Sigmoid colon (tissue), 7 donors: ENCODE results near the gene ACTL7A. TPM values are rescaled to one million over a fixed set of nuclear protein-coding genes. Genes with fewer than 3 reads are reported as not detected.
"Not testable (repeated sequence)": the region's sequence is repeated elsewhere in the genome, so short reads cannot be mapped to it uniquely, and the experiment has no call there.

Source experiments
- DNase-seq: peaks from one replicate; pipeline ENCODE4 v3.0.0-alpha.2; 2019
- H3K27ac ChIP-seq, 4 donors: fragments of 200-600 bp; sonication (generic); one replicate each; pipeline ENCODE4 v1.5.1; 2016 to 2019; ENCODE audit warnings: mild to moderate bottlenecking in 1 of 4
- H3K27me3 ChIP-seq, 3 donors: fragments of 200-600 bp; sonication (generic); one replicate each; pipeline ENCODE4 v1.5.1; 2019; ENCODE audit warnings: mild to moderate bottlenecking in 1 of 3
- H3K36me3 ChIP-seq, 4 donors: fragments of 200-600 bp; sonication (generic); one replicate each; pipeline ENCODE4 v1.5.1; 2016 to 2019
- H3K4me1 ChIP-seq, 4 donors: fragments of 200-600 bp; sonication (generic); one replicate each; pipeline ENCODE4 v1.5.1; 2017 to 2019
- H3K4me3 ChIP-seq, 4 donors: fragments of 200-600 bp; sonication (generic); one replicate each; pipeline ENCODE4 v1.5.1; 2017 to 2019; ENCODE audit warnings: mild to moderate bottlenecking in 2 of 4, moderate library complexity in 1 of 4
- H3K9me3 ChIP-seq, 4 donors: fragments of 200-600 bp in 3 of 4; sonication (generic) in 3 of 4; one replicate each; pipeline versions ENCODE4 v1.5.1 to v1.6.1; 2013 to 2019
- CTCF ChIP-seq, 4 experiments: fragments of 450-650 bp in 3 of 4; fragments of 200-600 bp in 1 of 4; IDR thresholded peaks; one replicate each; pipeline ENCODE4 v1.5.1; 2016 to 2019; ENCODE audit warnings: antibody characterized with exemption in 4 of 4, mild to moderate bottlenecking in 3 of 4, moderate library complexity in 2 of 4
- EP300 ChIP-seq, 4 donors: sonication (generic); formaldehyde crosslinking; IDR thresholded peaks; one replicate each; pipeline ENCODE4 v1.6.1; 2017; ENCODE audit warnings: antibody characterized with exemption in 4 of 4
- POLR2A ChIP-seq, 2 donors: fragments of 450-650 bp; IDR thresholded peaks; one replicate each; pipeline ENCODE4 v1.6.1; 2016; ENCODE audit warnings: antibody characterized with exemption in 2 of 2, mild to moderate bottlenecking in 2 of 2, moderate library complexity in 2 of 2
- POLR2AphosphoS5 ChIP-seq, 4 donors: sonication (generic); formaldehyde crosslinking; IDR thresholded peaks; one replicate each; pipeline ENCODE4 v1.6.1; 2017; ENCODE audit warnings: antibody characterized with exemption in 4 of 4
- WGBS, 2 donors: extraction: QIAGEN DNeasy Blood & Tissue Kit; methylation state at CpG; one replicate each; pipeline ENCODE4 v1.1.7; 2013; 5-methylcytosine and 5-hydroxymethylcytosine counted together
- intact Hi-C: fragments of 100-400 bp; cut with DNase I; formaldehyde crosslinking; loops from one replicate; pipeline ENCODE4 v1.15.1; 2023
- polyA plus RNA-seq, 3 donors: library from polyadenylated mRNA; stranded (reverse); fragments of 200-250 nt; gene quantifications; one replicate each; pipeline ENCODE4 v1.2.3, GENCODE V29; 2013
- total RNA-seq, 4 donors: library from RNA; depleted of rRNA; stranded (reverse); fragments of >200 nt; gene quantifications; one replicate each; pipeline ENCODE4 v1.1.0, GENCODE V29; 2016
- donor health status: healthy with polysubstance abuse.
- donor health status: Bipolar disorder and iron deficiency.
- donor health status: healthy.

Gene ACTL7A
- total and polyA plus RNA-seq, 7 donors = not detected

- intact Hi-C loops = no loop called here
- no peak overlapping the region for H3K4me3 ChIP-seq
- no peak for DNase-seq
- H3K4me1 ChIP-seq = no peaks in the 10 kb centered on the region
- H3K9me3 ChIP-seq = no peaks in the 10 kb centered on the region
- no peak for TF ChIP-seq POLR2A (IDR thresholded peaks at IDR 0.05)
- no peak for TF ChIP-seq CTCF (IDR thresholded peaks at IDR 0.05)
- TF ChIP-seq EP300 (IDR thresholded peaks at IDR 0.05) = no peak
- no peak for TF ChIP-seq POLR2AphosphoS5 (IDR thresholded peaks at IDR 0.05)
- peaks cover 25 to 98% (median 58%) of the 10 kb centered on the region in 4 donors for H3K36me3 ChIP-seq
- WGBS, 2 donors = 91 to 95% methylated on average over 2 of the region's 2 CpGs
- no peaks in the 10 kb centered on the region for H3K27me3 ChIP-seq
- no peak overlapping the region for H3K27ac ChIP-seq
Observed at GRCh38 chr9:108897324-108898096, 35.4 kb downstream of the ACTL7A start.

DNA sequence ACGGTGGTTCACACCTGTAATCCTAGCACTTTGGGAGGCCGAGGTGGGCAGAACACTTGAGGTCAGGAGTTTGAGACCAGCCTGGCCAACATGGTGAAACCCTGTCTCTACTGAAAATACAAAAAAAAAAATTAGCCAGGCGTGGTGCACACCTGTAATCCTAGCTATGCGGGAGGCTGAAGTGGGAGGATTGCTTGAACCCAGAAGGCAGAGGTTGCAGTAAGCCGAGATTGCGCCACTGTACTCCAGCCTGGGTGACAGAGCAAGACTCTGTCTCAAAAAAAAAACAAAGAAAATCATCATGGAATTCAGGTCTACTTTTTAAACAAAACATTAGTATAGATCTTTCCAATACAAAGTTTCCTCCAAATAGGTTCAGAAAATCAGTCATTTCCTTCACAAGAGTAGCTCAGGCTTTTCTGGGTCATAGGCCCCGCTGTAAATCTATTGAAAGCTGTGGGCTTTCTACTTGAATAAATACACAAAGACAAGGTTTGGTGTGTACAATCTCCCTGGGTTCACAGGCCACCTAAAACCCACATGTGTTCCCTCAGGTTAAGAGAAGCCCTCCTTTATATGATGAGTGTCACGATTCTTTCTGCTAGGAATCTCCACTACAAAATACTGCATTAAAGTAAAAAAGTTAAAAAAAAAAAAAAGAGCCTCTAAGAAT is 37.1 kb downstream of the ACTL7A start:
- H3K9me3 ChIP-seq, H3K4me1 ChIP-seq, H3K27me3 ChIP-seq, DNase-seq, H3K4me3 ChIP-seq, intact Hi-C loops, H3K27ac ChIP-seq: not testable (repeated sequence)
- H3K36me3 ChIP-seq = peaks cover 28 to 98% (median 51%) of the 10 kb centered on the region in 4 donors
- 98% methylated on average over 8 of the region's 8 CpGs for WGBS, 2 donors

GRCh38 chr9:108900176-108900575 is 38.1 kb downstream of the ACTL7A start:
- Histone ChIP-seq H3K4me1 (no peaks in the 10 kb centered on the region), H3K36me3 (peaks cover 24 to 98% (median 53%) of the 10 kb centered on the region in 4 donors), H3K27me3 (no peaks in the 10 kb centered on the region), H3K9me3 (no peaks in the 10 kb centered on the region), H3K27ac (no peak overlapping the region), H3K4me3 (no peak overlapping the region)
- intact Hi-C loops = no loop called here
- no peak for DNase-seq
- no peak for TF ChIP-seq CTCF (IDR thresholded peaks at IDR 0.05)
- no peak for TF ChIP-seq POLR2A (IDR thresholded peaks at IDR 0.05)
- TF ChIP-seq EP300 (IDR thresholded peaks at IDR 0.05) = no peak
- no peak for TF ChIP-seq POLR2AphosphoS5 (IDR thresholded peaks at IDR 0.05)
- WGBS, 2 donors = 94 to 97% methylated on average over 5 of the region's 5 CpGs

DNA sequence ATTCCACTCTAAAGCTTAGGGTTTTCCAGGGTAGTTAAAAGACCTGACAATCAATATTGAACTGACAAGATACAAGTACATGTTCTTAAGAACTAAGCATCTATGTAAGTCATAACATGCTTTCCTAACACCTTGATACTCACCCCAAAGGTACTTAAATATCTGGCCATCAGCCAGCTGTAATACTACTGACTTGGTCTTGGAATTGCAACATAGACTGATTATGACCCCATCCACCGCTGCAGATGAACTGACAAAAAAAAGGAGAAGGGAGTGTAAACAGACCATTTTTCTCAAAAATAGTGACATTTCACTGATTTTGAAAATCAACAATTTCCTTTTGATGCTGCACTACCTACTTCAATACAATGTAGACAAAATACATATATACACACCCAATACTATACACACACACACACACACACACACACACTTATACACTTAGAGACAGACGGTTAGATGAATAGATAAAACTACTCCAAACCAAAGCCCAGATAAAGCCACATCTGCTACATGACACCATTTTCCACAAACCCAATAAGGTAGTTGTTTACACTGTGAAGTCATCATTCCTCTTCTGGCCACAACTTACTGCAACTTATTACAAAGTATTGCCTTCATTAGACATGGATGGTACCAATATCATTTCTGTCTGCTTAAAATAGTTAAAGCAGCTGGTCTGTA is 41.5 kb downstream of the ACTL7A start:
- WGBS, 2 donors = 79 to 86% methylated on average over 2 of the region's 2 CpGs
- intact Hi-C loops = no loop called here
- H3K9me3 ChIP-seq = no peaks in the 10 kb centered on the region
- DNase-seq = no peak
- no peaks in the 10 kb centered on the region for H3K4me1 ChIP-seq
- no peak overlapping the region for H3K4me3 ChIP-seq
- peaks cover 18 to 98% (median 49%) of the 10 kb centered on the region in 4 donors for H3K36me3 ChIP-seq
- no peak overlapping the region for H3K27ac ChIP-seq
- no peaks in the 10 kb centered on the region for H3K27me3 ChIP-seq
- TF ChIP-seq POLR2AphosphoS5 (IDR thresholded peaks at IDR 0.05) = no peak
- no peak for TF ChIP-seq POLR2A (IDR thresholded peaks at IDR 0.05)
- TF ChIP-seq CTCF (IDR thresholded peaks at IDR 0.05) = no peak
- TF ChIP-seq EP300 (IDR thresholded peaks at IDR 0.05) = no peak

DNA sequence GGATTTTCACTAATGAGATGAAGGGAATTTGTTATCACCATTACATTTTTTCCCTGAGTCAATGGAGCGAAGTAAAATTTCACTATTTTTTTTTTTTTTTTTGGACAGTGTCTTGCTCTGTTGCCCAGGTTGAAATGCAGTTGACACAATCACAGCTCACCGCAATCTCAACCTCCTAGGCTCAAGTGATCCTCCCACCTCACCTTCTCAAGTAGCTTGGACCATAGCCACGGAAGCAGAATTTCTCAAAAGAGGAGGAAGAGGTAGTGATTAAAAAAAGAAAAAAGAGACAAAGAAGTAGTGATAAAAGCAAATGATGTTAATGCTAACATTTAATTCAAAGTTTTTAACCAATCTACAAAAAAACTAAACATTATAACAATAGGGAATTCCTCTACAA is 42.1 kb downstream of the ACTL7A start:
- H3K27ac ChIP-seq = no peak overlapping the region
- intact Hi-C loops = no loop called here
- no peak for DNase-seq

More for the DNA sequence above, 42.1 kb downstream of the ACTL7A start:
- Histone ChIP-seq H3K4me1 (no peaks in the 10 kb centered on the region), H3K9me3 (no peaks in the 10 kb centered on the region), H3K27me3 (no peaks in the 10 kb centered on the region), H3K36me3 (peaks cover 18 to 98% (median 50%) of the 10 kb centered on the region in 4 donors), H3K4me3 (no peak overlapping the region)
- TF ChIP-seq EP300 (IDR thresholded peaks at IDR 0.05) (no peak), POLR2A (IDR thresholded peaks at IDR 0.05) (no peak), POLR2AphosphoS5 (IDR thresholded peaks at IDR 0.05) (no peak)
- WGBS, 2 donors = 95 to 97% methylated on average over 3 of the region's 3 CpGs
